CD4-positive, alpha-beta T cell (primary cell): Measurements from ENCODE around the gene PRLH. TPM values are rescaled to one million over a fixed set of nuclear protein-coding genes. Genes with fewer than 3 reads are reported as not detected.

Source experiments
- ATAC-seq: fragments of 200-7000 bp; cut with Tn5 transposase; one replicate; pipeline ENCODE4 v1.10.0; 2022; ENCODE audit warnings: mild to moderate bottlenecking; ENCODE audit not compliant: poor library complexity
- CTCF ChIA-PET: fragments of 350-600 bp; sonication (Branson Sonifier 250); formaldehyde crosslinking; loops from one replicate; lab custom pipeline; 2021; ENCODE audit warnings: antibody characterized with exemption, inconsistent platforms; lab: Charles Lee
- POLR2A ChIA-PET: fragments of 350-600 bp; sonication (Branson Sonifier 250); formaldehyde crosslinking; loops from one replicate; lab custom pipeline; 2021; ENCODE audit warnings: antibody characterized with exemption, inconsistent platforms; lab: Charles Lee
- DNase-seq, 14 experiments: peaks; one replicate each; pipeline ENCODE4 v3.0.0-alpha.2; 2013 to 2020; ENCODE audit warnings: mixed read lengths in 2 of 14
- H3K27ac ChIP-seq, 2 donors: one replicate each; pipeline versions ENCODE4 v1.5.1 to v1.7.0; 2013; ENCODE audit warnings: low read length in 2 of 2, low read depth in 1 of 2, mild to moderate bottlenecking in 1 of 2
- H3K27me3 ChIP-seq, 2 experiments: 1 replicate in 1 of 2; 2 replicates in 1 of 2; pipeline versions ENCODE4 v1.6.1 to v1.7.0; 2013; ENCODE audit warnings: low read length in 2 of 2, control low read depth in 1 of 2, mild to moderate bottlenecking in 1 of 2, moderate library complexity in 1 of 2; ENCODE audit not compliant: insufficient read depth in 2 of 2, control insufficient read depth in 1 of 2
- H3K36me3 ChIP-seq: one replicate; pipeline ENCODE4 v1.6.1; 2013; ENCODE audit warnings: low read length, control low read depth; ENCODE audit not compliant: insufficient read depth
- H3K4me1 ChIP-seq: one replicate; pipeline ENCODE4 v1.6.1; 2013; ENCODE audit warnings: low read length, control low read depth; ENCODE audit not compliant: insufficient read depth
- H3K4me3 ChIP-seq: one replicate; pipeline ENCODE4 v1.5.1; 2013; ENCODE audit warnings: mild to moderate bottlenecking, low read length, moderate library complexity
- H3K9me3 ChIP-seq, 2 experiments: 1 replicate in 1 of 2; 2 replicates in 1 of 2; pipeline versions ENCODE4 v1.6.1 to v1.7.0; 2013; ENCODE audit warnings: low read length in 2 of 2, mild to moderate bottlenecking in 2 of 2, control low read depth in 1 of 2, moderate library complexity in 1 of 2; ENCODE audit not compliant: control insufficient read depth in 1 of 2, insufficient read depth in 1 of 2
- H3K27ac Mint-ChIP-seq: one replicate; pipeline ENCODE4 v1.8.0; 2020; ENCODE audit warnings: mixed read lengths
- H3K27me3 Mint-ChIP-seq: one replicate; pipeline ENCODE4 v1.8.0; 2021; ENCODE audit warnings: mixed read lengths
- H3K36me3 Mint-ChIP-seq: one replicate; pipeline ENCODE4 v1.8.0; 2021; ENCODE audit warnings: low read depth, mixed read lengths
- H3K4me1 Mint-ChIP-seq: one replicate; pipeline ENCODE4 v1.8.0; 2021; ENCODE audit warnings: low read depth, mixed read lengths
- H3K4me3 Mint-ChIP-seq: one replicate; pipeline ENCODE4 v1.8.0; 2020; ENCODE audit warnings: mild to moderate bottlenecking, mixed read lengths
- H3K9me3 Mint-ChIP-seq: one replicate; pipeline ENCODE4 v1.8.0; 2020; ENCODE audit warnings: mixed read lengths
- CTCF ChIP-seq: fragments of 200-600 bp; IDR thresholded peaks from one replicate; pipeline ENCODE4 v1.8.0; 2022; ENCODE audit warnings: antibody characterized with exemption, mild to moderate bottlenecking
- intact Hi-C, 2 experiments: fragments of 100-400 bp; cut with DNase I in 1 of 2; cut with micrococcal nuclease in 1 of 2; formaldehyde crosslinking; loops; one replicate each; pipeline versions ENCODE4 v1.15.1 to v1.9.0; 2023 to 2025; cut with DNase I, micrococcal nuclease
- total RNA-seq, 174 experiments: library from RNA in 2 of 174; stranded (reverse) in 2 of 174; gene quantifications; one replicate each; pipeline ENCODE4 v1.2.3 and lab custom pipeline; 2021 to 2026

The PRLH gene
- total RNA-seq, 2 experiments from 2014 or later = not detected

GRCh38 chr2:237561221-237561620 lies 5.2 kb upstream of the PRLH start:
- H3K4me1 Mint-ChIP-seq = peaks cover 12% of the 10 kb centered on the region
- peaks cover 2 to 3% of the 10 kb centered on the region in 2 experiments for H3K9me3 ChIP-seq
- no peak for DNase-seq

DNA sequence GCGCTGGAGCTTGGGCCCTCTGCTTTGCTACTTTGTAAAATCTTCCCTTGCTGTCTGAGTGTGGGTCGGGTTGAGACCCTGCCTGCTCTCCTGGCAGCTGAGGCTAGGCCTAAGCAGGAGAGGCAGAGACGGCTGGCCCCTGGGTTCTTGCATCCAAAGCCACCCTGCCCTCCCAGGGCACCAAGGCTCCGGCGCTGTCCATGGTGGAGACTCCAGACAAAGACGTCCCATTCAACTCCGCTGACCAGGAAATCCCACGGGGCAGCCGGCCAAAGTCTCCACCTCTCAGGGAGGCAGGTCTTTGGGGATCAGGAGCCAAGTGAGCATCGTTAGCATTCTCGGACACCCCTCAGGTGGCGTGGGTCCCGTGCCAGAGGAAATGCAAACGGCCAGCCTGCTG lies 2.6 kb upstream of the PRLH start:
- Histone ChIP-seq H3K27me3 (peaks cover 0 to 7% of the 10 kb centered on the region in 2 experiments), H3K4me1 (no peaks in the 10 kb centered on the region), H3K27ac (no peak overlapping the region), H3K36me3 (no peaks in the 10 kb centered on the region), H3K4me3 (no peak overlapping the region), H3K9me3 (peaks cover 0 to 16% of the 10 kb centered on the region in 2 experiments)
- no peaks in the 10 kb centered on the region for H3K4me1 Mint-ChIP-seq
- H3K27me3 Mint-ChIP-seq = peaks cover 11% of the 10 kb centered on the region
- no peak for DNase-seq
- no peaks in the 10 kb centered on the region for H3K9me3 Mint-ChIP-seq
- POLR2A ChIA-PET = no interaction called here
- TF ChIP-seq CTCF = no peak
- no peaks in the 10 kb centered on the region for H3K36me3 Mint-ChIP-seq
- CTCF ChIA-PET = interaction anchor here (1.3 kb wide), 1 partner anchor 9 kb away, joined by 4 read pairs; no protein-coding TSS in a partner anchor
- H3K27ac Mint-ChIP-seq = no peak overlapping the region
- no peak for ATAC-seq
- intact Hi-C loops = no loop called here
- no peak overlapping the region for H3K4me3 Mint-ChIP-seq

More at GRCh38 chr2:237561221-237561620, 5.2 kb upstream of the PRLH start:
- TF ChIP-seq CTCF = no peak
- no peak overlapping the region for H3K4me3 ChIP-seq
- POLR2A ChIA-PET = no interaction called here
- H3K36me3 ChIP-seq = no peaks in the 10 kb centered on the region
- H3K27ac Mint-ChIP-seq = no peak overlapping the region
- no peak overlapping the region for H3K27ac ChIP-seq
- no peaks in the 10 kb centered on the region for H3K4me1 ChIP-seq
- CTCF ChIA-PET = no interaction called here
- H3K36me3 Mint-ChIP-seq = no peaks in the 10 kb centered on the region
- intact Hi-C loops = no loop called here
- no peak for ATAC-seq
- H3K27me3 ChIP-seq = peaks cover 2 to 7% of the 10 kb centered on the region in 2 experiments
- H3K9me3 Mint-ChIP-seq = peaks cover under 1% of the 10 kb centered on the region
- peaks cover 16% of the 10 kb centered on the region for H3K27me3 Mint-ChIP-seq
- no peak overlapping the region for H3K4me3 Mint-ChIP-seq

- Mint-ChIP-seq H3K36me3 (no peaks in the 10 kb centered on the region), H3K4me3 (no peak overlapping the region), H3K27ac (no peak overlapping the region), H3K9me3 (no peaks in the 10 kb centered on the region), H3K4me1 (no peaks in the 10 kb centered on the region), H3K27me3 (peaks cover 11% of the 10 kb centered on the region)
- Histone ChIP-seq H3K4me1 (no peaks in the 10 kb centered on the region), H3K9me3 (peaks cover 0 to 16% of the 10 kb centered on the region in 2 experiments), H3K36me3 (no peaks in the 10 kb centered on the region), H3K27ac (no peak overlapping the region), H3K27me3 (peaks cover 0 to 7% of the 10 kb centered on the region in 2 experiments), H3K4me3 (no peak overlapping the region)
- CTCF ChIA-PET = no interaction called here
- TF ChIP-seq CTCF = no peak
- no peak for DNase-seq
- POLR2A ChIA-PET = no interaction called here
- intact Hi-C loops = no loop called here
- ATAC-seq = no peak
These were observed 1.7 kb upstream of the PRLH start for GRCh38 chr2:237564526-237565131.
